Activated CD4-positive, alpha-beta T cell treated with anti-CD3 and anti-CD28 coated beads, Interleukin-10, Interleukin-2, amounts not matched to agents 100 ng/mL and 50 ng/mL, durations not matched to agents 16 hours and 8 hours (primary cell): ENCODE results near the gene SNAP23.

Experiments used
- DNase-seq: peaks from one replicate; pipeline ENCODE4 v3.0.0-alpha.2; 2020

The SNAP23 gene

DNA sequence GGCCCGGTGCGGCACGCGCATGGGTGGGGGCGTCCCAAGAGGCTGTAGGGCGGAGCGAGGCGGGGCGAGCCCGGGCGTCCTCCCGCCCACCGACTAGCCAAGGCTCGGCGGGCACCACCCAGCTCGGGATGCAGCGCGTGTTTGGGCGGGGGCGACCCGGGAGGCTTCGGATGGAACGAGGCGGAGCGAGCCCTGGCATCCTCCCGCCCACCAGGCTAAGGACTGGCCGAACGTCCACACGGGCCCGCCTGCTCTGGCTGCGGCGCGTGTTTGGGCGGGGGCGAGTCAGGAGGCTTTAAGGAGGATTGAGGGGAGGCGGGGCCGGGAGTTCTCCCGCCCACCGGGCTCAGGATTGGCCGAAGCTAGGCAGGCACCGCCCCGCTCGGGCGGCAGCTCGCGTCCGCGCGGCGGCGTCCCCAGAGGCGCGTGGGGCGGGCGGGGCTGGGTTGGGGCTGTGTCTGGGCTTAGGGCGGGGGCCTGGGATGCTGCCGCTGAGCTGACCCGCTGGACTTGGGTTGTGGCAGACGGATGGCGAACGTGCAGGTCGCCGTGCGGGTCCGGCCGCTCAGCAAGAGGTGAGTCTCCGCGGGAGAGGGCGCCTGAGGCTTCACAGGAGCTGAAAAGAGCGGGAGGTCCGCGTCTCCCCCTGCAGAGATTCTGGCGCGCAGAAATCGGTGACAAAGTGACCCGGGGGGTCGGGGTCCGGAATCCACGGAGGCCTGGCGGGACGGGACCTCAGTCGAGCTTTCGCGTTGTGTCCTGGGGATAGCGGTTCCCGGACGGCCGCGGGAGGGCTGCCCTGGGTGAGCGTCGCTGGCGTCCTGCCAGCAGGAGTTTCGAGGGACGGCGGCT is 80.0 kb downstream of the SNAP23 start, which contains the start of gene STARD9:
TSS of gene STARD9 (plus strand) at position 419 of the 852 bp plus-strand sequence. CDS start at position 529, 110 bp downstream.
- peak; percentile 97 for DNase-seq

DNA sequence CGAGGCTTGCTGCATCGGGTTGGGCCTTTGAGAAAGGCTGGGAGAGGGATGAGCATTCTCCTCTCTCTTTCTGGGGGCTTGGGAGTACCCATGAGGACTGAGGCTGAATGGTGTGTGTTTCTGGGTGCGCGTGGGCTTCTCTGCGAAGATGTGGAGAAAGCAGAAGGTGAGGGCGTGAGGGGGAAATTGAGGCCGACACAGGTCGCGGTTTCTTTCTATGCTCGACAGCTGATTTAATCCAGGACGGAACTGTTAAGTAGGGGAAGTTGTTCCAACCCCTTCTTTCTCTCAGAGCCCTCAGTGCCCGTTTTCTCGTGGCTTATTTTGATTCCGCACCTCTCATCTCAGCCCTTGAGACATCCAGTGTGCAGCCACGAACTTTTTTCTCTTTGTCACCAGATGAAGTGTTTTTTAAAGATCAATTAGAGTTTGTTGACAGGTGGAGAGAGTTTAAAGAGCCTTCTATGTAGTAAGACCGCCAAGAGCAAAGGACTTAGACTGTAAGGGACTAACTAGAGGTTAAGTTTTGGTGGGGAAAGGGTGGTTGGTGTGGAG is 80.7 kb downstream of the SNAP23 start:
- DNase-seq: no peak

- DNase-seq: no peak
These were observed 81.3 kb downstream of the SNAP23 start for GRCh38 chr15:42576776-42577175.

GRCh38 chr15:42577514-42578031 is 82.1 kb downstream of the SNAP23 start:
- DNase-seq: no peak

GRCh38 chr15:42578984-42579537 is 83.6 kb downstream of the SNAP23 start:
- DNase-seq: no peak

DNA sequence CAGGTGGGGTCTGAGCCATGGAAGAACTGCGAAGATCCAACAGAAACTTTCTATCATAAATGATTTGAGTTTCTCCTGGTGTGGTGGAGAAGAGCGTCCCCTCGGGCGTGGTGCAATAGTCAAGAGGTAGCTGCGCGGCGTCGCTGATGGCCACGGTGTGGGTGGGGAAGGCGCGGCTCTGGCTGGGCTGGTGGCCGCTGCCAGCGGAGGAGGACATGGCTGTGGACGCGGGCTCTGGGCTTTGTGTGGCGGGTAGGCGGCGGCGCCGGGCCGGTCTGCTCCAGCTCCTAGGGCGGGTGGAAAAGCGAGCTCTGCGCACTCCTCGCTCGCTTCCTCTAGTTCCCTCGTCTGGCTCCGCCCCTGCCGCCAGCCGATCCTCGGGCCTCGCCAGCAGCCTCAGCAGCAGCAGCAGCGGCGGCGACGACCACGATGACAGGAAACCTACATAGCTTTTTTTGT is 85.9 kb downstream of the SNAP23 start:
- peak; percentile 85 for DNase-seq
